H9 (cell line): ENCODE measurements around the gene C1QL4. TPM values are rescaled to one million over a fixed set of nuclear protein-coding genes. Genes with fewer than 3 reads are reported as not detected.

Experiments
- DNase-seq: peaks from one replicate; pipeline ENCODE4 v3.0.0-alpha.2; 2017
- H2AFZ ChIP-seq: one replicate; pipeline ENCODE4 v1.6.1; 2013; ENCODE audit warnings: mild to moderate bottlenecking, low read length, control low read depth, moderate library complexity
- H2AK5ac ChIP-seq: 2 replicates; pipeline ENCODE4 v1.6.1; 2013; ENCODE audit warnings: low read length, control low read depth, mixed read lengths; ENCODE audit not compliant: insufficient read length
- H2BK120ac ChIP-seq: one replicate; pipeline ENCODE4 v1.6.1; 2013; ENCODE audit warnings: low read depth, mild to moderate bottlenecking, low read length, control low read depth, inconsistent platforms; ENCODE audit not compliant: poor library complexity, severe bottlenecking
- H2BK12ac ChIP-seq: 2 replicates; pipeline ENCODE4 v1.6.1; 2013; ENCODE audit warnings: low read length, control low read depth, mixed read lengths, low read depth; ENCODE audit not compliant: insufficient read length
- H2BK15ac ChIP-seq: 2 replicates; pipeline ENCODE4 v1.6.1; 2013; ENCODE audit warnings: low read depth, low read length, control low read depth
- H2BK20ac ChIP-seq: one replicate; pipeline ENCODE4 v1.6.1; 2013; ENCODE audit warnings: low read depth, mild to moderate bottlenecking, low read length, control low read depth, inconsistent platforms; ENCODE audit not compliant: poor library complexity, severe bottlenecking
- H2BK5ac ChIP-seq: 2 replicates; pipeline ENCODE4 v1.6.1; 2013; ENCODE audit warnings: low read length, control low read depth, mixed read lengths; ENCODE audit not compliant: insufficient read length
- H3K14ac ChIP-seq: 2 replicates; pipeline ENCODE4 v1.6.1; 2013; ENCODE audit warnings: low read length, control low read depth; ENCODE audit not compliant: insufficient read depth
- H3K18ac ChIP-seq: 2 replicates; pipeline ENCODE4 v1.6.1; 2013; ENCODE audit warnings: low read depth, mild to moderate bottlenecking, mixed read lengths, low read length, control low read depth; ENCODE audit not compliant: insufficient read length
- H3K23ac ChIP-seq: 2 replicates; pipeline ENCODE4 v1.6.1; 2013; ENCODE audit warnings: low read length, control low read depth, mixed read lengths, low read depth; ENCODE audit not compliant: insufficient read length
- H3K23me2 ChIP-seq: 2 replicates; pipeline ENCODE4 v1.6.1; 2013; ENCODE audit warnings: low read depth, mild to moderate bottlenecking, mixed read lengths, low read length, control low read depth; ENCODE audit not compliant: insufficient read length, poor library complexity, severe bottlenecking
- H3K27ac ChIP-seq: 2 replicates; pipeline ENCODE4 v1.5.1; 2013; ENCODE audit warnings: low read length, control low read depth, mixed read lengths, low read depth; ENCODE audit not compliant: insufficient read length
- H3K27me3 ChIP-seq: 2 replicates; pipeline ENCODE4 v1.6.1; 2013; ENCODE audit warnings: low read length, control low read depth, inconsistent platforms; ENCODE audit not compliant: insufficient read depth
- H3K4ac ChIP-seq: 2 replicates; pipeline ENCODE4 v1.6.1; 2013; ENCODE audit warnings: low read depth, mild to moderate bottlenecking, control low read depth, inconsistent platforms, low read length, moderate library complexity
- H3K4me1 ChIP-seq: 2 replicates; pipeline ENCODE4 v1.6.1; 2013; ENCODE audit warnings: low read length, control low read depth, inconsistent platforms; ENCODE audit not compliant: insufficient read depth
- H3K4me2 ChIP-seq: 2 replicates; pipeline ENCODE4 v1.6.1; 2013; ENCODE audit warnings: low read length, control low read depth, mixed read lengths; ENCODE audit not compliant: insufficient read length, insufficient read depth
- H3K56ac ChIP-seq: 2 replicates; pipeline ENCODE4 v1.6.1; 2013; ENCODE audit warnings: low read depth, mild to moderate bottlenecking, mixed read lengths, low read length, control low read depth; ENCODE audit not compliant: insufficient read length
- H3K79me1 ChIP-seq: 2 replicates; pipeline ENCODE4 v1.6.1; 2013; ENCODE audit warnings: low read depth, mild to moderate bottlenecking, moderate library complexity, low read length, control low read depth, inconsistent platforms; ENCODE audit not compliant: insufficient read depth, poor library complexity, severe bottlenecking
- H3K79me2 ChIP-seq: 2 replicates; pipeline ENCODE4 v1.6.1; 2013; ENCODE audit warnings: low read length, control low read depth, inconsistent platforms; ENCODE audit not compliant: insufficient read depth
- H3K9ac ChIP-seq: 2 replicates; pipeline ENCODE4 v1.6.1; 2013; ENCODE audit warnings: low read length, control low read depth, mixed read lengths; ENCODE audit not compliant: insufficient read length; ENCODE audit errors: extremely low read depth
- H3K9me3 ChIP-seq: one replicate; pipeline ENCODE4 v1.6.1; 2013; ENCODE audit warnings: low read depth, low read length, inconsistent platforms; ENCODE audit not compliant: control insufficient read depth
- H3T11ph ChIP-seq: one replicate; pipeline ENCODE4 v1.6.1; 2013; ENCODE audit warnings: mild to moderate bottlenecking, low read length, control low read depth, inconsistent platforms
- H4K20me1 ChIP-seq: one replicate; pipeline ENCODE4 v1.6.1; 2013; ENCODE audit not compliant: control insufficient read depth, insufficient read length, insufficient read depth
- H4K5ac ChIP-seq: 2 replicates; pipeline ENCODE4 v1.6.1; 2013; ENCODE audit warnings: low read depth, mild to moderate bottlenecking, mixed read lengths, low read length, control low read depth; ENCODE audit not compliant: insufficient read length
- H4K8ac ChIP-seq: replicated peaks from 2 replicates; pipeline ENCODE4 v1.6.1; 2013; ENCODE audit warnings: low read length, control low read depth, mixed read lengths, low read depth; ENCODE audit not compliant: insufficient read length
- H4K91ac ChIP-seq: 2 replicates; pipeline ENCODE4 v1.6.1; 2013; ENCODE audit warnings: low read depth, mild to moderate bottlenecking, moderate library complexity, mixed read lengths, low read length, control low read depth; ENCODE audit not compliant: insufficient read length
- H3K27ac Mint-ChIP-seq, 3 experiments: 2 replicates in 2 of 3; 3 replicates in 1 of 3; pipeline ENCODE4 v1.8.0; 2020 to 2021; ENCODE audit warnings: mixed read lengths in 3 of 3, mild to moderate bottlenecking in 1 of 3, moderate library complexity in 1 of 3
- H3K27me3 Mint-ChIP-seq: 2 replicates; pipeline ENCODE4 v1.8.0; 2021; ENCODE audit warnings: low read depth, mild to moderate bottlenecking, moderate library complexity, mixed read lengths
- H3K36me3 Mint-ChIP-seq, 3 experiments: 2 replicates in 2 of 3; 3 replicates in 1 of 3; pipeline ENCODE4 v1.8.0; 2020 to 2021; ENCODE audit warnings: low read depth in 3 of 3, mixed read lengths in 3 of 3; ENCODE audit not compliant: insufficient read depth in 1 of 3
- H3K4me1 Mint-ChIP-seq, 2 experiments: 2 replicates each; pipeline ENCODE4 v1.8.0; 2020; ENCODE audit warnings: mixed read lengths in 2 of 2
- H3K4me3 Mint-ChIP-seq, 2 experiments: 2 replicates in 1 of 2; 3 replicates in 1 of 2; pipeline ENCODE4 v1.8.0; 2020 to 2021; ENCODE audit warnings: mild to moderate bottlenecking in 2 of 2, mixed read lengths in 2 of 2, moderate library complexity in 1 of 2
- H3K9me3 Mint-ChIP-seq, 2 experiments: 2 replicates in 1 of 2; 3 replicates in 1 of 2; pipeline ENCODE4 v1.8.0; 2020; ENCODE audit warnings: mild to moderate bottlenecking in 2 of 2, mixed read lengths in 2 of 2, moderate library complexity in 1 of 2
- CTCF ChIP-seq: fragments of 200-600 bp; sonication (generic); conservative IDR thresholded peaks from 3 replicates; pipeline ENCODE4 v1.8.0; 2021; ENCODE audit warnings: antibody characterized with exemption, mild to moderate bottlenecking
- WGBS: extraction: QIAGEN DNeasy Blood & Tissue Kit; methylation state at CpG from one replicate; pipeline ENCODE4 v1.1.7; 2013; ENCODE audit warnings: missing lambda C conversion rate, low lambda C conversion rate, mixed read lengths; ENCODE audit not compliant: insufficient read length; ENCODE audit errors: extremely low coverage; 5-methylcytosine and 5-hydroxymethylcytosine counted together
- total RNA-seq: library from RNA; stranded (reverse); gene quantifications from 2 replicates; pipeline ENCODE4 v1.2.1, GENCODE V29; 2021

C1QL4 gene
- total RNA-seq, 1 experiment from 2014 or later, result 1.9 TPM

- Histone ChIP-seq H2AK5ac (no peak overlapping the region), H3K79me2 (peaks cover 6% of the 10 kb centered on the region; the same call in 1 of the 2 replicates), H2BK20ac (no peak overlapping the region), H2BK15ac (no peak overlapping the region), H3K9ac (no peak overlapping the region), H3K56ac (no peak overlapping the region), H3K9me3 (no peaks in the 10 kb centered on the region), H3K23ac (no peak overlapping the region), H4K5ac (no peak overlapping the region), H4K91ac (no peak overlapping the region), H3K4me1 (no peaks in the 10 kb centered on the region; the same call in 1 of the 2 replicates), H3T11ph (no peak overlapping the region), H3K27me3 (0 out of 2 replicates have a peak, but pooled peaks cover 2% of the 10 kb centered on the region), H3K18ac (no peak overlapping the region), H2BK5ac (no peak overlapping the region), H2AFZ (no peak overlapping the region), H3K4ac (no peak overlapping the region), H3K27ac (no peak overlapping the region), H4K8ac (no peak overlapping the region), H2BK120ac (no peak overlapping the region), H3K14ac (no peak overlapping the region), H3K23me2 (peaks cover 4% of the 10 kb centered on the region), H3K79me1 (peaks cover under 1% of the 10 kb centered on the region), H3K4me2 (peak overlapping the region; percentile 92), H2BK12ac (no peak overlapping the region), H4K20me1 (no peaks in the 10 kb centered on the region)
- DNase-seq, result no peak
- Mint-ChIP-seq H3K27ac (no peak overlapping the region), H3K4me3 (peak overlapping the region; percentile 21 to 95; a peak in 2 of 5 replicates), H3K9me3 (no peaks in the 10 kb centered on the region), H3K4me1 (peaks cover 15 to 22% of the 10 kb centered on the region in 2 experiments), H3K27me3 (peaks cover 17% of the 10 kb centered on the region), H3K36me3 (no peaks in the 10 kb centered on the region; a peak in 2 of 7 replicates)
- WGBS, result no CpG with 5 or more reads among the region's 5 CpGs
- no peak for TF ChIP-seq CTCF
Observed at GRCh38 chr12:49365542-49365941, 28.6 kb upstream of the C1QL4 start.
